ENCODE data around the gene NT5DC2. TPM values are rescaled to one million over a fixed set of nuclear protein-coding genes. Genes with fewer than 3 reads are reported as not detected.

The NT5DC2 gene
- polyA plus RNA-seq (2012; ENCODE audit: missing spikeins) = 54.2 TPM

DNA sequence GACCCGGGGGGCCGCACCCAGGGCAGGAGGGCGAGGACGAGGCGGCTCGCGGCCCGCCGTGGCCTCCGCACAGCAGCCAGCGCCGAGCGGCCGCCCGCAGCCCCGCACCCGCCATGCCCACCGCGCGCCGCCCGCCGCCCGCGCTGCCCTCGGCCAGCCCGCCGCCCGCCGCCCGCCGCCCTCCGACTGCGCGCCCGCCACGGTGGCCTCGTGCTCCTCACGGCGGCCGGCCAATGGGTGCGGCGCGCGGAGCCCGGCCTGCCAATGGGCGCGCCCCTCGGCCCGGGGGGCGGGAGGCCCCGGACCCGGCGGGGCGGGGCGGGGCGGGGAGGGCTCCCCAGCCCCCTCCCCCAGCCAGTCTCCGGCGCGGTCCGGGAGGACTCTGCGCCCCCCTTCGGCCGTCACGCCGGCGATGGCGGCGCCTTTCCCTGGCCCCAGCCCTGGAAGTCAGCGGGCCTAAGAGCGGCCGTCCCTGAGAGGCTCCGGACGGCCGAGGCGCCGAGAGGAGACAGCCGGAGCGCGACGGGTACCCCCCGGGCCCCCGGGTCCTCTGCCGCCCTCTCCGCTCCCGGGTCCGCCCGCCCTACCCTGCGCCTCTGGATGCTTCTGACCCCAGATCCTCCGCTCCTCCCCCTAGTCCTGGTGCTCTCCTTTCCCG is at the start of gene NT5DC2:
NT5DC2 (minus strand) TSS at position 235 of the 658 bp plus-strand sequence; CDS start at position 115, 120 bp downstream.
- DNase-seq (ENCODE audit: insufficient read length) = peak; percentile 91
- TF ChIP-seq POLR2A (IDR thresholded peaks at IDR 0.05; ENCODE audit: low read depth, low read length) = no peak; the same call in 1 of the 2 replicates
- 0 out of 2 replicates have a peak, but pooled peaks have one; percentile 20 for TF ChIP-seq TAF1 (IDR thresholded peaks at IDR 0.05; ENCODE audit: borderline replicate concordance, low read depth, low read length)
- TF ChIP-seq POLR2AphosphoS5 (IDR thresholded peaks at IDR 0.05; ENCODE audit: low read depth, low read length) = no peak
- peak; percentile 89 for FAIRE-seq

DNA sequence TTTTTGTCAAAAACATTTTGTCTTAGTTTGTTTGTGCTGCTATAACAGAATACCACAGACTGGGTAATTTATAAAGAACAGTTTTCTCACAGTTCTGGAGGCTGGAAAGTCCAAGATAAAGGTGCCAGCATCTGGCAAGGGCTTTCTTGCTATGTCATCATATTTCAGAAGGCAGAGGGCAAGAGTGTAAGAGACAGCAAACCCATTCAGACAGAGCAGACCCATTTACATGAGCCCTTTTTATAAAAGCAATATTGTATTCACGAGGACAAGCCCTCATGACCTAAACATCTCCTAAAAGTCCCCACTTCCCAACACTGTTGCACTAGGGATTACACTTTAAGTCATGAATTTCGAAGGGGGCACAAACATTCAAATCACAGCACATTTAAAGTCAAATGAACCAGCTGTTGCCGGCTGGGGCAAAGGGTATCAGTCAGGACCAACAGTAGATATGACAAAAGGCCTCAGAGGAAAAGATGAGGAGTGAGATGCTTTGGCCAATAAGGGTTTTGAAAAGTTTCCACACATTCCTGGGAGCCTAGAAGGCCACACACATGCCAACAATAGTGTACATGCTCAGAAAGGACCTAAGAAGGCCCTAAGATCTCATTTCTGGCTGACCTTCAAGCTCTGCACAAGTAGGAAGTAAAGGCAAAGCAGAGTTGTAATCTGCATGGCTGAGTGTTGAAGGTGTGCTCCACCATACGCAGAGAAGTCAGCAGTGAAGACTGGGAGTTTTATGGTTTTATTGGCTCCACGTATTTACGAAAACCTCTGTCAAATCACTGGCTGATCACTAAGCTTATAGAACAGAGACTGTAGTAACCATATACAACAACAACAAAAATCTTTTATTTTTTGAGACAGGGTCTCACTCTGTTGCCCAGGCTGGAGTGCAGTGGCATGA is 40.7 kb upstream of the NT5DC2 start:
- FAIRE-seq (no peak), DNase-seq (ENCODE audit: insufficient read length) (no peak)
- TF ChIP-seq POLR2AphosphoS5 (IDR thresholded peaks at IDR 0.05; ENCODE audit: low read depth, low read length) (no peak), POLR2A (IDR thresholded peaks at IDR 0.05; ENCODE audit: low read depth, low read length) (no peak), TAF1 (IDR thresholded peaks at IDR 0.05; ENCODE audit: borderline replicate concordance, low read depth, low read length) (no peak)

DNA sequence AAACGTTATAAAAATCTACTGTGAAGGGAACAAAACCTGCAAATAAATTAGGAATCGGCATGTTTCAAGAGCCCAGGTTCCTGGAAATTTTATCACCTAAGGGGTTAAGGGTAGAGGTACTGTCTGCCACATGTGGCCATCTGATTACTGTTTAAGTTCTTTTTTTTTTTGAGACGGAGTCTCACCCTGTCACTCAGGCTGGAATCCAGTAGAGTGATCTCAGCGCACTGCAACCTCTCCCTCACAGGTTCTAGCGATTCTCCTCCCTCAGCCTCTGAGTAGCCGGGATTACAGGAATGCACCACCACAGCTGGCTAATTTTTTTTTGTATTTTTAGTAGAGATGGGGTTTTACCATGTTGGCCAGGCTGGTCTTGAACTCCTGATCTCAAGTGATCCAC is 38.6 kb upstream of the NT5DC2 start:
- no peak for FAIRE-seq
- DNase-seq (ENCODE audit: insufficient read length) = no peak
- TF ChIP-seq POLR2AphosphoS5 (IDR thresholded peaks at IDR 0.05; ENCODE audit: low read depth, low read length) (no peak), TAF1 (IDR thresholded peaks at IDR 0.05; ENCODE audit: borderline replicate concordance, low read depth, low read length) (no peak), POLR2A (IDR thresholded peaks at IDR 0.05; ENCODE audit: low read depth, low read length) (no peak)

DNA sequence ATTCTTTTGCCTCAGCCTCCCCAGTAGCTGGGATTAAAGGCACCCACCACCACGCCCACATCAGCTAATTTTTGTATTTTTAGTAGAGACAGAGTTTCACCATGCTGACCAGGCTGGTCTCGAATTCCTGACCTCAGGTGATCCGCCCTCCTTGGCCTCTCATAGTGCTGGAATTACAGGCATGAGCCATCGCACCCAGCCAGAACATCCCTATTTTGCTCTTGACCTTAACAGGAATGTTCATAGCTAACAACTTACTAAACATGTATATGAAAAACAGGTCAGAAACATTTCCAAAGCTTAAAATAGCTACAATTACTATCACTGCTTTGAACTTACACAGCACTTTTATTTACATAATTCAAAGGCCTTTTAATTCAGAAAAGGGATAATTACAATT is 36.4 kb upstream of the NT5DC2 start:
- no peak for DNase-seq (ENCODE audit: insufficient read length)
- FAIRE-seq = no peak
- TF ChIP-seq POLR2A (IDR thresholded peaks at IDR 0.05; ENCODE audit: low read depth, low read length) (no peak), TAF1 (IDR thresholded peaks at IDR 0.05; ENCODE audit: borderline replicate concordance, low read depth, low read length) (no peak), POLR2AphosphoS5 (IDR thresholded peaks at IDR 0.05; ENCODE audit: low read depth, low read length) (no peak)

DNA sequence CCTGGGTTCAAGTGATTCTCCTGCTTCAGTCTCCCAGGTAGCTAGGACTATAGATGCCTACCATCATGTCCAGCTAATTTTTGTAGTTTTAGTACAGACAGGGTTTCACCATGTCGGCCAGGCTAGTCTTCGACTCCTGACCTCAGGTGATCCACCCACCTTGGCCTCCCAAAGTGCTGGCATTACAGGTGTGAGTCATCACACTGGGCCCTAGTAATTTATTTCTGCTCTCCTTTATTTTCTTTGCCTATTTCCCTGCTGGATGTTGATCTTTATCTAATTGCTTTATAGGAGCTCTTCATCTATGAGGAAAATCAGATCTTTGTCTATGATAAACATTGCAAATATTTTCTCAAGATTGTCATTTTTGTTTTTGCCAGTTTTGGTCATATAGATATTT is 34.4 kb upstream of the NT5DC2 start:
- DNase-seq (ENCODE audit: insufficient read length) (no peak), FAIRE-seq (no peak)
- TF ChIP-seq POLR2AphosphoS5 (IDR thresholded peaks at IDR 0.05; ENCODE audit: low read depth, low read length) = no peak
- TF ChIP-seq POLR2A (IDR thresholded peaks at IDR 0.05; ENCODE audit: low read depth, low read length) = no peak
- TF ChIP-seq TAF1 (IDR thresholded peaks at IDR 0.05; ENCODE audit: borderline replicate concordance, low read depth, low read length) = no peak

DNA sequence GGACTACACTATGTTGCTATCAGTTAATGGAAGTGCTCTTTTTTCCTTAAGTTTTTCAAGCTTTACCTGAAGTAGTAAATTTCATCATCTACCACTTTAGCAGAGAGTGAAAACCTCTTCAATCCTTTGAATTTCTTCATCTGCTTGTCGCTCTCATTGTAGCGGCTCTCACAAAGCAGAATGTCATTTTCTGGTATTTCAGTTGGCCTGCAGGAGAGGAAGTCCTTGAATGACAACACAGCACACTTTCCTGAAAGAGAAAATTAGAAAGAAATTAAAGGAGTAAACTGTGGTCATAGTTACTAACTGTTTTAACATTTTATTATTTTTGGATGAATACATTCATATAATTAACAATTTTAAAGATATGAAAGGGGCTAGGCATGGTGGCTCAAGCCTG is 30.3 kb upstream of the NT5DC2 start:
- DNase-seq (ENCODE audit: insufficient read length) = no peak
- TF ChIP-seq POLR2A (IDR thresholded peaks at IDR 0.05; ENCODE audit: low read depth, low read length) = no peak
- TF ChIP-seq POLR2AphosphoS5 (IDR thresholded peaks at IDR 0.05; ENCODE audit: low read depth, low read length) = no peak
- no peak for TF ChIP-seq TAF1 (IDR thresholded peaks at IDR 0.05; ENCODE audit: borderline replicate concordance, low read depth, low read length)
- no peak for FAIRE-seq

DNA sequence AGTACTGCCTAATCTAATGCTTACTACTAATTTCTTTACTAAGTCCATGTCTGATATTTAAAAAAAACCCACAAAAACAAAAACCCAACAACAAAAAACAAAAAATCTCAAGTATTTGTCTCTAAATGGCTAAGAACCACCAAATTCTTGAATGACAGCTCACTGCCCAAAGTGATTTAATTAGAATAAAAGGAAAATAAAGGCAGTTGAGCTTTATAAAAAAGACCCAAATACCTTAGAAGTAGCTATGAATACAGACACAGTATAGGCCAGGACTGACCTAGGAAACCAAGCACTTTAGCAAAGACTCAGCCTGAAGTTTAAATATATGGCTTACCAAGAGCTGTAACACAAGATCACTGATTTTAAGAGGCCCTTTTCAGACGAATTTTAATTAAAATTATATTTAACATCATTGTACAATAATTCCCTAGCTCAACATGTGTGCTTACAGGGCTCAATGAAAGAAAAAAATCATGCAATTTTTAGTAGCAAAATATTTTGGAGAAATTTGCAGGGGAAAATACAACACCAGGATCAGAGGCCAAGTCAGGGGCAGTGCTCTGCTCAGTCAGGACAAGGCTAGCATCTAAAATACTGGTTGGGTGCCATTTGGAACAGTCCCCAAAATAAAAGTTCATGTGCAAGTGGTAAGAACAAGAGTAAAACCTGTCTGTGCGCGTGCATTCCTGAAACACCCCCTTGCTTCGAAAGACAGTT is 27.5 kb upstream of the NT5DC2 start:
- FAIRE-seq (peak; percentile 24), DNase-seq (ENCODE audit: insufficient read length) (no peak)
- TF ChIP-seq POLR2AphosphoS5 (IDR thresholded peaks at IDR 0.05; ENCODE audit: low read depth, low read length) = no peak
- TF ChIP-seq POLR2A (IDR thresholded peaks at IDR 0.05; ENCODE audit: low read depth, low read length) = no peak
- no peak for TF ChIP-seq TAF1 (IDR thresholded peaks at IDR 0.05; ENCODE audit: borderline replicate concordance, low read depth, low read length)

DNA sequence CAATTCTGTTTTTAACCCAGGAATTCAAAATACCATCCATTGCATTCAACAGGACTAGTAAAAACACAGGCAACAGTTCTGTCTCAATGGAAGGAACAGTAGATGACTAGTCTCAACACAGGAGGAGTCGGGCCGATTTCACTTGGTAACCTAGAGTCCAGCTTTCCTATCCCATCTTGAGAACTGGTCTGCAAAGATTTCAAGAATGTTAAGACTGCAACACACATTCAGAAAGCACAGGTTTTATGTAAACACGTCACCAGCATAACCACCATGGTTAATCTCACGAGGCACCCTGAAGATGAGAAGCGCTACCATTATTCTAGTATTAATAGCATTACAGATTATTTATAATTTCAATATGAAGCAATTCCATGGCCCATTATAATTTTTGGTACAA is 24.8 kb upstream of the NT5DC2 start:
- TF ChIP-seq TAF1 (IDR thresholded peaks at IDR 0.05; ENCODE audit: borderline replicate concordance, low read depth, low read length) (no peak), POLR2AphosphoS5 (IDR thresholded peaks at IDR 0.05; ENCODE audit: low read depth, low read length) (no peak), POLR2A (IDR thresholded peaks at IDR 0.05; ENCODE audit: low read depth, low read length) (no peak)
- FAIRE-seq = no peak

DNA sequence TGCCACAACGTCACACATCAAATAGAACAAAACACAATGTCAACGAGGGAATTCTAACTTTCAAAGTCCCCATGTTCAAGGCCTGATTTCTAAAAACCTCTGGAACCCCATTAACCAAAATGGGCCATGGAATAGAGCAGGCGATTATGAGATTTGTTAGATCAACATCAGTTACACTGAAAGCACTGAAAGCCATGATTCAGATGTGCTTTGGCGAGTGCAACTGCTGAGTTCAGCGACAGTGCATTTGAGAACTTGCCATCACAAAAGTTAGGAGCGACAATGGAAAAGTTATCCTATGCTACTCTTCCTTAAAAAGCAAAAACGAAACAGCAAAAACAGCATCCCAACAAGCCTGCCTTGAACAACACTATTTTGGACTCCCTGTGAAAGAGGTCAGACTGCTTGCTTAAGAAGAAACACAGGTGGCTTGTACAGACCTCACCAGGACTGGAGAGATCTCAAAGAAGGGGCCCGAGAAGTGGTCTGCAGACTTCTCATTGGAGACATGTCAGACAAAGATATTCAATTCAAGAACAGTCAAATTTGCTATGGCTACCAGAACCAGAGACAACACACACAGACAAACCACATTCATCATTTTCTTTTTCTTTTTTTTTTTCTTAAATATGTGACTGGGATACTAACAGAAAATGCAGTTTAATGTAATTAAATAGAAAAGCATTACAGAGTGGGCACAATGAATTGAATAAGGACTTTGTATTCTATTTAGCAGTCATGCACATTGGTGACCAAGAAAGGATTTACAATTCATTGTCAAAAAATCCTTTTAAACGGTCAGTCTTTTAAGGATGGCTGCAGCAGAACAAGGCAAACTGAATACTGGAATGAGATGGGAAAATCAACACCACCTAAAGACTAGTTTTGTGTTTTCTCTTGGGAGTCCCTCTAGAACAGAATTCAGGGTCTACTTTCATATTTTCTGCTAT is 23.6 kb upstream of the NT5DC2 start:
- TF ChIP-seq POLR2AphosphoS5 (IDR thresholded peaks at IDR 0.05; ENCODE audit: low read depth, low read length) = no peak
- no peak for FAIRE-seq
- no peak for DNase-seq (ENCODE audit: insufficient read length)

More for the DNA sequence above, 24.8 kb upstream of the NT5DC2 start:
- no peak for DNase-seq (ENCODE audit: insufficient read length)

DNA sequence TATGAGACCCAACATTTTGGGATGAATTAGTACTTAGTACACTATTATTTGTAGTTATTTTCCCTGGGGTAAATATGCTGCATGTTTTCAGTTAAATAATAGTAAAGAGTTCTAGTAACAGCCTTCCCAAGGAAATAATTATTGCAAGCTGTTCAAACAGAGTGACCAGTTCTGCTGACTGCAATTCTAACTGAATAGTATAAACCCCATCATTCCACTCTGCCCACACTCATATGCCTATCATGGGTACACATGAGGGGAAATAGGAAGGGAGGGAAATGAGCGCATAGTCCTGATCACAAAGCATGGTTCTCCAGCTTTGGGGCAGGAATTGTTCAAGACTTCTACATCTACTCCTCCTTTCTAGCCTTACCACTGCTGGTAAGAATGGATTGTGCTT is 21.4 kb upstream of the NT5DC2 start:
- FAIRE-seq (no peak), DNase-seq (ENCODE audit: insufficient read length) (no peak)
- TF ChIP-seq POLR2AphosphoS5 (IDR thresholded peaks at IDR 0.05; ENCODE audit: low read depth, low read length) (no peak), TAF1 (IDR thresholded peaks at IDR 0.05; ENCODE audit: borderline replicate concordance, low read depth, low read length) (no peak), POLR2A (IDR thresholded peaks at IDR 0.05; ENCODE audit: low read depth, low read length) (no peak)
